ENCODE results near the gene SLC36A3. TPM values are rescaled to one million over a fixed set of nuclear protein-coding genes. Genes with fewer than 3 reads are reported as not detected.
"Not testable (repeated sequence)": the region's sequence is repeated elsewhere in the genome, so short reads cannot be mapped to it uniquely, and the experiment has no call there.

Gene SLC36A3
- total and polyA plus RNA-seq, 2 donors from 2014 or later = not detected

DNA sequence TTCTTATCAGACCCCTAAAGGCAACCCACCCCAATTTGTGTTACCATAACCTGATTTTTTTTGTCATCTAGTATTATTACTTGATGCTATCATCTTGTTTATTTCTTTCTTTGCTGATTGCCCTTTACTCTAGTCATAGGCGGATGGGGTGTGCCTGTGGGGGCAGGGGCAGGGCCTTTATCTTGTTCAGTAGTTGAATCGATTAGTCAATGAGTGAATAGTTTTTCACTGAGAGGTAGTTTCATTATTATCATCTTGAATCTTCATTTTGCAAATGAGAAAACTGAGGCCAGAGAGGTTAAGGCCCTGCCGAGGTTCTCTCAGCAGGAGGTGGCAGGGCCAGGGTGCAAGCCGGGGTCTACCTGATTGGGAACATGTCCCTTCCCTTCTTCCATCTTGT lies 60.0 kb downstream of the SLC36A3 start:
- DNase-seq = no peak
- no peaks in the 10 kb centered on the region for H3K9me3 ChIP-seq (ENCODE audit: control insufficient read depth in 2 of 3, insufficient read depth in 1 of 3, low read length in 3 of 3)
- H3K9ac ChIP-seq (ENCODE audit: low read length in 3 of 3) = no peak overlapping the region
- no peak overlapping the region for H3K27ac ChIP-seq (ENCODE audit: low read depth in 2 of 2, low read length in 2 of 2)
- no peaks in the 10 kb centered on the region for H3K27me3 ChIP-seq (ENCODE audit: control insufficient read depth, insufficient read depth, low read length)
- no peak for FAIRE-seq
- no peak overlapping the region for H3K4me3 ChIP-seq (ENCODE audit: low read length in 3 of 3)
- H3K36me3 ChIP-seq (ENCODE audit: control insufficient read depth in 2 of 3, insufficient read depth in 3 of 3, low read length in 3 of 3) = no peaks in the 10 kb centered on the region
- intact Hi-C loops (cut with DNase I) = no loop called here
- TF ChIP-seq, protein P1, sequence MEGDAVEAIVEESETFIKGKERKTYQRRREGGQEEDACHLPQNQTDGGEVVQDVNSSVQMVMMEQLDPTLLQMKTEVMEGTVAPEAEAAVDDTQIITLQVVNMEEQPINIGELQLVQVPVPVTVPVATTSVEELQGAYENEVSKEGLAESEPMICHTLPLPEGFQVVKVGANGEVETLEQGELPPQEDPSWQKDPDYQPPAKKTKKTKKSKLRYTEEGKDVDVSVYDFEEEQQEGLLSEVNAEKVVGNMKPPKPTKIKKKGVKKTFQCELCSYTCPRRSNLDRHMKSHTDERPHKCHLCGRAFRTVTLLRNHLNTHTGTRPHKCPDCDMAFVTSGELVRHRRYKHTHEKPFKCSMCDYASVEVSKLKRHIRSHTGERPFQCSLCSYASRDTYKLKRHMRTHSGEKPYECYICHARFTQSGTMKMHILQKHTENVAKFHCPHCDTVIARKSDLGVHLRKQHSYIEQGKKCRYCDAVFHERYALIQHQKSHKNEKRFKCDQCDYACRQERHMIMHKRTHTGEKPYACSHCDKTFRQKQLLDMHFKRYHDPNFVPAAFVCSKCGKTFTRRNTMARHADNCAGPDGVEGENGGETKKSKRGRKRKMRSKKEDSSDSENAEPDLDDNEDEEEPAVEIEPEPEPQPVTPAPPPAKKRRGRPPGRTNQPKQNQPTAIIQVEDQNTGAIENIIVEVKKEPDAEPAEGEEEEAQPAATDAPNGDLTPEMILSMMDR (IDR thresholded peaks at IDR 0.05; ENCODE audit: borderline replicate concordance, extremely low read depth, insufficient read depth) = no peak
- no peaks in the 10 kb centered on the region for H3K4me1 ChIP-seq (ENCODE audit: control insufficient read depth in 2 of 3, insufficient read depth in 2 of 3, low read depth in 1 of 3, low read length in 3 of 3)

DNA sequence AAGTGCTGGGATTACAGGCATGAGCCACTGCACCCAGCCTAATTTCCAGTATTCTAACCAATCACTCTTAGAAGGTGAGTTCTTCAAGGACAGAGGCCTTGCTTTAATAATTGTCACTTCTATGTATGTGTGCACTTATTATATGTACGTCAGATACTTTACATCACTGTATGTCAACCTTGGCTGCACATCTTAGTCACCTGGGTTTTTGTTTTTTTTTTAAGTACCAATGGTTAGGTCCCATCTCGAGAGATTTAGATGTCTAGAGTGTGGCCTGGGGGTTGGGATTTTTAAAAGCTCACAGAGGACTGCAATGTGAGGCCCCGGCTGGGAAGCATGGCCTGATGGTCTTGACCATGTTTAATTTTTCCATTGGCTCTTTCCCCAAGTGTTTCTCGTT lies 60.4 kb downstream of the SLC36A3 start:
- TF ChIP-seq, protein P1 (IDR thresholded peaks at IDR 0.05; ENCODE audit: borderline replicate concordance, extremely low read depth, insufficient read depth) = no peak
- H3K9me3 ChIP-seq (ENCODE audit: control insufficient read depth in 2 of 3, insufficient read depth in 1 of 3, low read length in 3 of 3) = no peaks in the 10 kb centered on the region

DNA sequence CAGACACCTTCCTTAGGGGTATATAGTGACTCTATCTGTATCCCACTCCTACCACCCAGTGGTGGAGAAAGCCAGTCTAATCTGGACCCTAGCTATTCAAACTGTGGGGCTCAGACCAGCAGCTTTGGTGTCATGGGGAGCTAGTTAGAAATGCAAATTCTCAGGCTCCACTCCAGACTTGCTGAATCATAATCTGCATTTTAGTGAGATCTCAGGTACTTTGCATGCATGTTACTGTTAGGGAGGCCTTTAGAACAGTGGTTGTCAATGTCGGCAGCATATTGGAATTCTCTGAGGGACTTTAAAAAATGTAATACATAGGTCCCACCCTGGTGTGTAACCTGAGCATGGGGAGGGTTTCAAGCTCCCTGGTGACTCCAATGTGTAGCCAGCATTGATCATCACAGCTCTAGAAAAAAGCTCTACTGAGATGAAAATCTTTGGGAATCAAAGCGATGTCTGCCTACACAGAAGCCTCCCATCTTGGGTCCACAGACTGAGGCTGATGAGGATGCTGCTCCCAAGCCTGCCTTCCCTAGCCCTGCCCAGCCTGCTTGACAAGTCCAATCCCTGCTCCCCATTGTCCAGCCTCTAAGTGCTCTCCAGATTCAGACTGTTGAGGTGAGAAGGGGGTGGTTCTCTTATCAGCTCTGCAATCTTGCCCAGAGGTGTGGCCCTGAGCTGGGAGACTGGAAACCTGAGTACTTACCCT lies 62.5 kb downstream of the SLC36A3 start:
- no peaks in the 10 kb centered on the region for H3K4me1 ChIP-seq (ENCODE audit: control insufficient read depth in 2 of 3, insufficient read depth in 2 of 3, low read depth in 1 of 3, low read length in 3 of 3)
- no peak overlapping the region for H3K27ac ChIP-seq (ENCODE audit: low read depth in 2 of 2, low read length in 2 of 2)
- no peak overlapping the region for H3K9ac ChIP-seq (ENCODE audit: low read length in 3 of 3)
- DNase-seq (no peak), FAIRE-seq (no peak)
- no peaks in the 10 kb centered on the region for H3K9me3 ChIP-seq (ENCODE audit: control insufficient read depth in 2 of 3, insufficient read depth in 1 of 3, low read length in 3 of 3)
- no peak overlapping the region for H3K4me3 ChIP-seq (ENCODE audit: low read length in 3 of 3)
- H3K36me3 ChIP-seq (ENCODE audit: control insufficient read depth in 2 of 3, insufficient read depth in 3 of 3, low read length in 3 of 3) = no peaks in the 10 kb centered on the region
- TF ChIP-seq, protein P1 (IDR thresholded peaks at IDR 0.05; ENCODE audit: borderline replicate concordance, extremely low read depth, insufficient read depth) = no peak
- H3K27me3 ChIP-seq (ENCODE audit: control insufficient read depth, insufficient read depth, low read length) = no peaks in the 10 kb centered on the region
- intact Hi-C loops (cut with DNase I) = no loop called here

More for the DNA sequence above, 60.4 kb downstream of the SLC36A3 start:
- H3K27ac ChIP-seq (ENCODE audit: low read depth in 2 of 2, low read length in 2 of 2) = no peak overlapping the region
- FAIRE-seq (no peak), DNase-seq (no peak)
- H3K36me3 ChIP-seq (ENCODE audit: control insufficient read depth in 2 of 3, insufficient read depth in 3 of 3, low read length in 3 of 3) = no peaks in the 10 kb centered on the region
- no peak overlapping the region for H3K9ac ChIP-seq (ENCODE audit: low read length in 3 of 3)
- H3K27me3 ChIP-seq (ENCODE audit: control insufficient read depth, insufficient read depth, low read length) = no peaks in the 10 kb centered on the region
- intact Hi-C loops (cut with DNase I) = no loop called here
- no peaks in the 10 kb centered on the region for H3K4me1 ChIP-seq (ENCODE audit: control insufficient read depth in 2 of 3, insufficient read depth in 2 of 3, low read depth in 1 of 3, low read length in 3 of 3)
- H3K4me3 ChIP-seq (ENCODE audit: low read length in 3 of 3) = no peak overlapping the region

DNA sequence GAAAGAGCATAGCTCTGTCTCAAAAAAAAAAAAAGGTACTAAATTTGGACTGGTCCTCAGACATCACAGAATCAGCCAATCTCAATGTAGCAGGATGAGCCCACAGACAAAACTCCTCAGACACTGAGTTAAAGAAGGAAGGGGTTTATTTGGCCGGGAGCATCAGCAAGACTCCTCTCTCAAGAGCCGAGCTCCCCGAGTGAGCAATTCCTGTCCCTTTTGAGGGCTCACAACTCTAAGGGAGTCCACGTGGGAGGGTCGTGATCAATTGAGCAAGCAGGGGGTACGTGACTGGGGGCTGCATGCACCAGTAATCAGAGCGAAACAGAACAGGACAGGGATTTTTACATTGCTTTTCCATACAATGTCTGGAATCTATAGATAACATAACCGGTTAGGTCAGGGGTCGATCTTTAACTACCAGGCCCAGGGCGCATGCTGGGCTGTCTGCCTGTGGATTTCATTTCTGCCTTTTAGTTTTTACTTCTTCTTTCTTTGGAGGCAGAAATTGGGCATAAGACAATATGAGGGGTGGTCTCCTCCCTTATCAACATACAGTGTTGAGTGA lies 63.2 kb downstream of the SLC36A3 start:
- H3K4me3 ChIP-seq (ENCODE audit: low read length in 3 of 3); H3K9me3 ChIP-seq (ENCODE audit: control insufficient read depth in 2 of 3, insufficient read depth in 1 of 3, low read length in 3 of 3); H3K36me3 ChIP-seq (ENCODE audit: control insufficient read depth in 2 of 3, insufficient read depth in 3 of 3, low read length in 3 of 3); DNase-seq; H3K9ac ChIP-seq (ENCODE audit: low read length in 3 of 3); H3K4me1 ChIP-seq (ENCODE audit: control insufficient read depth in 2 of 3, insufficient read depth in 2 of 3, low read depth in 1 of 3, low read length in 3 of 3); H3K27ac ChIP-seq (ENCODE audit: low read depth in 2 of 2, low read length in 2 of 2); H3K27me3 ChIP-seq (ENCODE audit: control insufficient read depth, insufficient read depth, low read length); intact Hi-C loops (cut with DNase I); FAIRE-seq: not testable (repeated sequence)

Measured in kidney (tissue), 14 donors.